Measurements from ENCODE around the gene CIAO2B. TPM values are rescaled to one million over a fixed set of nuclear protein-coding genes. Genes with fewer than 3 reads are reported as not detected.

Gene CIAO2B
- total RNA-seq, 1 experiment from 2014 or later = 147 TPM

DNA sequence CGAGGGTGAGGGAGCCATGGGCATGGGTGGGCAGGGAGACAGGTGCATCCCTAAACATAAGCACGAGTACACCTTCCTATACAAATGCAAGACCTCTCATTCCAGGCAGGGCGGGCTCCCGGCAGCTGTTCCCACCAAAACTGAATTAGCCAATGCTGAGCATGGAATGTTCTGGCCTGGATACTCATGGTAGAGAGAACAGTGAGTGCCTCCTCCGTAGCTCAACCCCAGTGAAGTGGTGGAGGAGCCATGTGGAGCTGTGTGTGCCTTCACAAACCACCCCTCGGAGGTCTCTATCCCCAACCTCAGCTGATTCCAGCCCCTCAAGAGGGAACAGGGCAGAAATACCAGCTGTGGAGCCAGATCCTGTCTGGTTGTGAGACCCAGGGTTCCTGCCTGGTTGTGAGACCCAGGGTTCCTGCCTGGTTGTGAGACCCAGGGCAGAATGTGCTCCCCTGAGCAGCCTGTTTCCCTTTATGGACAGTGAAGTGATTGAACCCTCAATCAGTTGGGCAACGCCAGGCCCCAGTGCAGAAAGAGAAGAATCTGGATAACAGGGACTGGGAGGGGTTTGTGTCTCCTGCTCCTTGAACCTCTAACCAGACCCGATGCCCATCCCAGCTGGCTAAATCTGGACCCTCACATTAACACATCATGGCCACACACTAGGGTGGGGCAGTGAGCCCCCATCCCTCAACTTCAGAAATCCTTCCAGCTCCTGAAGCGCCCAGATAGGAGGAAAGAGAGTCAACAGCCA is 13.1 kb downstream of the CIAO2B start:
- DNase-seq (ENCODE audit: low read depth) = no peak

GRCh38 chr16:66920299-66920590 is 14.0 kb downstream of the CIAO2B start:
- DNase-seq (ENCODE audit: low read depth) = no peak

DNA sequence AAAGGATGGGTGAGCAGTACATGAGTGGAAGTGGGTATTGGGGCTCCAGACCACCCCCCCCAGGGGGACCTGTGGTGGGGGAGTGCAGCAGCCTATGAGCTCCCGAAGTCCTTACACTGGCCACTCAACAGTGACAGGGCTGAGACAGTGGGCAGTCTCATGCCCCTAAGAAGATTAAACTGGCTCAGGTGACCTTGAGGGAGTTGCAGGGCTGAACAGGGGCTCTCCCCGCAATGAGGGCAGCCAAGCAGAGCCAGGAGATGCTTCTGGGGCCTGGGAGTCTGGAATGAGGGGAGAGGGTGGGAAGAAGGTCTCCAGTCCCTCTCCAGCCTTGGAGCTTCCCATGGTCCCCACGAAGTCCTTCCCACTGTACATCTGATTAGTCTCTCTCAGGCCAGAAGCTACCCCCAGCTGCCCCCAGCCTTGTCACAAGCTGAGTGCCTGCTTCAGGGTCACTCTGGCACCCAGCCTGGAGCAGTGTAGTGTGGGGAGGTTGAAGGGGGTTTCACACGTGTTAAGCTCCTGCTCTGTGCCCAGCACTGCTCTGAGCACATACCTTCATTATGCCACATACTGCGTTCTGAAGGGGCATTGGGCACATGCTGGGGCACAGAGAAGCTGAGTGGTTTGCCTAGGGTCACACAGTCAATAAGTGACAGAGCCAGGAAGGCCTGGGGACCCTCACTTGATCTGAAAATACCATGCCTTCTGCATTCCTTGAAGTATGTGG is 14.5 kb downstream of the CIAO2B start:
- no peak for DNase-seq (ENCODE audit: low read depth)

DNA sequence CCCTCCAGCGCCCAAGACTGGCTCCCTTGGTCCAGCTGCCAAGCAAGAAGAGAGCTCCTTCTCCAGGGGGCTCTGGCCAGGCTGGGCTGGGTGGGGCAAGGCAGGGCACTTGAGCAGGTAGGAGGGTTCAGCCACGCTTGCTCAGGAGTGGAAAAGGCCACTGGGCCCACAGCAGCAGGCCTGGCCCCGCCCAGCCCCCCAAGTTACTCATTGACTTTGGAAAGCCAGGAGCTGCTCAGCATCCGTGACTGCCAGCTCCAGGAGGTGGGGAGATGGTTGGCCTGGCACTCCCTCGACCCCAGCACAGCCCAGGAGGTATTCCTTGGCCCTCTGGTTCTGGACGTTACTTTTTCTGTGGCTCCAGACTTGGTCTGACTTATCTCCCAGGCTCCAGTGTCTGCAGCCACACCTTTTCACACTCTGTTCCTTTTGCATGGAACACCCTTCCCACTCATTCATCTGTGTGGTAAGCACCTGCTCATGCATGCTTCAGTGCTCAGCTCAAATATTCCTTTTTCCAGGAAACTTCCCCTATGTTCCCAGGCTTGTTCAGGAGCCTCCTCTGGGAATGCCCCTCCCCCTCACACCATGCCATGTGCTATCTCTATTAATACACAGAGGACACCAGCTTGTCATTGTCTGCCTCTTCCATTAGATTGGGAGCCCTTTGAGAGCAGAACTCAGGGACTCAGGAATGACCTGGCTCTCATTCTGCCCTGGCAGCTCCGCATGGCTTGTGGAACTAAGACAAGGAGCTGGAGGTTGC is 15.2 kb downstream of the CIAO2B start, which contains the start of gene CDH16:
CDH16 (minus strand) TSS at position 83 of the 766 bp plus-strand sequence. CDS start 820 bp downstream, outside the sequence.
- DNase-seq (ENCODE audit: low read depth) = no peak

DNA sequence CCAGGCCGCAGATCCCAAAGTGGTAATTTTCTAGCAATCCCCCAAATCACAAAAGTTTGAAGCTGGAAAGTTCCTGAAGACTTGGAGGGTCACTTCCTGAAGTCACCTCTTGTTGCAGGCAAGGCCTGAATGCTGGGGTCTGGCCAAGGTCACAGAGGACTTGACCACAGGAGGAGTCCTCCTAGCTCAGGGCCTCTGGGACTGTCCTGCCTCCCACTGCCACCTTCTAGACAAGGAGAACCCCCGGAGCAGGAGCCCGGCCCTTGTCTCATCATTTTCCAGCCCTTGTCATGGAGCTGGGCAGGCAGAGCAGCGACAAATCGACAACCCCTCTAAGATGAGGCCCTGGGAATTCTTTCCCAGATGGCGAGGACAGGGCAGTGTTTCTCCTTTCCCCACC is 15.8 kb downstream of the CIAO2B start:
- DNase-seq (ENCODE audit: low read depth) = no peak

- DNase-seq (ENCODE audit: low read depth) = no peak
Observed at GRCh38 chr16:66917741-66918140, 16.5 kb downstream of the CIAO2B start.

DNA sequence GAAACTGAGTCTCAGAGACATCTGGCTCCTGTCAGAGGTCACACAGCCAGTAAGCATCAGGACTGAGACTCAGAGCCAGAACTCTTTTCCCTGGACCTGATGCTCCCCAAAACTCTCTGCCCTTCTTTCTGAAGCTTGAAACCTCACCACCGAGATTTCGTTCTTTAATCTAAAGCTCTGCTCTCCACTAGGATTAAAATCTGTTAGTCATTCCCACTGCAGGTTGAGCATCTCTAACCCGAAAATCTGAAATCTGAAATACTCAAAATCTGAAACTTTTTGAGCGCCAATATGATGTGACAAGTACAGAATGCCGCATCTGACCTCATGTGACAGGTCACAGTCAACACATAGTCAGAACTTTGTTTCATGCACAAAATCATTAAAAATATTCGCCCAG is 17.7 kb downstream of the CIAO2B start:
- DNase-seq (ENCODE audit: low read depth) = no peak

- DNase-seq (ENCODE audit: low read depth) = no peak
Observed at GRCh38 chr16:66915041-66915440, 19.2 kb downstream of the CIAO2B start.

DNA sequence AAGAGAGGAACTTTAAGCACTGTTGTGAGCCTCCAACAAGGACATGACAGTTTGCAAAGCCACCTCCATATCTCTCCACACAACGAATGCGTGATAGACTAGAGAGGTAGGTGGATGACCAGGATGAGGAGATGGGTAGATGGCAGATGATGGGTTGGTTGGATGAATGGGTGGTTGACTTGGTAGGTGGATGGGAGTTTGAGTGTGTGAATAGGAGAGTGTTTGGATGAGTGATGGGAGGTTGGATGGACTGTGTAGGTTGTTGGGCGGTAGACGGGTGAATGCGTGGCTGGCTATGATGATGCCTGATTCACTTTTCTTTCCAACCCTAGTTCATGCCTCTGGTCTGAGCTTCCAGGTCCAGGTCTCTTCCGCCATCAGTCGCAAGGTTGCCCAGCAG is 19.7 kb downstream of the CIAO2B start:
- no peak for DNase-seq (ENCODE audit: low read depth)

DNA sequence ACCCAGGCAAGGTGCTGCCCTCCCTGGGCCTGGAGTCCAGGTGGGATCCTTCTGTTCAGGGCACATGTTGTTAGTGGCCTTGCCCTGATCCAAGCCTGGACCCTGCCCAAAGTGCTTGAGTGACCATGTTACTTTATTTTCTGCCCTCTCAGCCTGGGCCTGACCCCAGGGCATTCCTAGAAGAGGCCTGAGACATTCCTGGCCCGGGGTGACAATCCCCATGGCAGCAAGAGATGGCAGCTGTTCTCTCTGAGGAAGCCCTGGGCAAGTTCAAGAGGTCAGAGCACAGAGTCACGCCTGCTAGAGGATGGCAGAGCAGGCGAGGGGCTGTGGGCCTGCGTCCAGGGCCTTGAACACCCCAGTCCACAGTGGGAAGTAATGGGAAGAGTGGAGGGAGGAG is 20.5 kb downstream of the CIAO2B start:
- DNase-seq (ENCODE audit: low read depth) = no peak

- DNase-seq (ENCODE audit: low read depth) = no peak
Observed at GRCh38 chr16:66913081-66913480, 21.1 kb downstream of the CIAO2B start.

GRCh38 chr16:66911801-66912200 is 22.4 kb downstream of the CIAO2B start:
- DNase-seq (ENCODE audit: low read depth) = no peak

- no peak for DNase-seq (ENCODE audit: low read depth)
Observed at GRCh38 chr16:66911112-66911511, 23.1 kb downstream of the CIAO2B start.

- no peak for DNase-seq (ENCODE audit: low read depth)
Observed at GRCh38 chr16:66910175-66910940, 23.8 kb downstream of the CIAO2B start.

DNA sequence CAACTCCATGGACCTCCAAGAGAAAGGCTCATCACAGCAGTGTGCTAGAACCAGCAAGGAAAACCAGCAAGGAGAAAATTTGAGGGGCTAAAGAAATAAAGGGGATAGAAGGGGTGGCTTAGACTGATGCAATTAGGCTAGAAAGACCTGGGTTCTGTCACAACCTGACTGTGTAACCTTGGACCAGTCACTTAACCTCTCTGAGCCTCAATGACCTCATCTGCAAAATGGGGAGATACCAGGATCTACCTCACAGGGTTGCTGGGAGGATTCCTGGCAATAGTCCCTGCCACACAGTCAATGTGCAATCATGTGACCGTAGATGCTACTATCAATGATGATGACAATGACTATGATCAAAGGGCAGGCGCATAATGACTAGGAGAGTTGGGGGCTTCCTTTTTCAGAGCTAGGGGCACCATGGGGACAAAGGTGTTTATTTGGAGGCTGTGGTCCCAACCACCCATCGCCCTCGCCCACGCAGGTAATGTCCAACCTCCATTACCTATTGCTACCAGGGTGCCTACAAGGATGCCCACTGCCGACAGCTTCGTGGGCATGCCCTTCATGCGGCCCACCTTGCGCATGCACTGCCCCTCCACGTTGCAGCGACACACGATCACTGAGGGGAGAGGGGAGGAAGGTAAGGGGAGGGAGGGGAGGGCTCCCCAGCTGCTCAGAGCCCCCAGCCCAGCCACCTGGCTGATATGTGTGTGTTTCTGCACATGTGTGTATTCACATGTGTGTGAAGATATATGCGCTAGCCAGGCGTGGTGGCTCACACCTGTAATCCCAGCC is 25.2 kb downstream of the CIAO2B start:
- DNase-seq (ENCODE audit: low read depth) = no peak

GRCh38 chr16:66908116-66908515 is 26.1 kb downstream of the CIAO2B start:
- no peak for DNase-seq (ENCODE audit: low read depth)

DNA sequence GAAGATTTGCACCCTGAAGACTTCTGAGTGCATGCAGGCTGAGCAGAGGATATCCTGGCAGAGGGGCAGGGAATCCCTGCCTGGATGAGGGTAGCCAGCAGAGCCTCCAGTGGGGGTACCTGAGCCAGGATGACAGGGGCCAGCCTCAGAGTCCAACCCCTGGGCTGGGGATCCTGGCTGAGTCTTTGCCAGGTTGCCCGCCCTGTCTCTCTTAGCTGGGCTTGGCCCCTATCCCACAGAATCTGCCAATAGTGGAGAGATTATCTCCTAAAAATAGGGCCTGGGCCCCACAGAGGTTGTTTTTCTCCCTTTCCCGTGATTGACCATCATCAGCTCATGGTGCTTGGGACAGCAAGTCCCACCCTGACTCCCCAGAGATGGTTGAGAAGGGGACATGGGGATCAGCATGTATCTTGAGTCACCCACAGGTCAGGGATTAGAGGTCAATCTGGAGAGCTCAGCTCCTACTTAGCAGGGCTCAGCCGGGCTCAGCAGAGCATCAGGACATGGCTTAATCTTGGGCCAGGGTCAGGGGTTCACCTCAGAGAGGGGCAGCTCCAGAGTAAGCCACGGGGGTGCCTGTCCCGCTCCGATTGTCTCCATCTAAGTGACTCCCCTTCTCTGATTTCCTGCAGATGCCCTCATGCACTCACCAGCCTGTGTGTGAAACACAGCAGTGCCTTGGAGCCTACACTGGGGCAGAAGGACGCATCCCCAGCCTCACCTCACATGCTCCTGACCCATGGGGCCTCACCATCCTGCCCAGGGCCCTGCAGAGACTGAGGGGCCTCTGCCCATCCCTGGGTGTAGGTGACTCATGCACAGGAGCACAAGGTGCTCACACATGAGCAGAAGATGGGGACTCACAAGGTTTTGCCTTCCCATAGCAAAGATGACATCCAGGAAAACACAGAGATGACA is 27.0 kb downstream of the CIAO2B start:
- no peak for DNase-seq (ENCODE audit: low read depth)

DNA sequence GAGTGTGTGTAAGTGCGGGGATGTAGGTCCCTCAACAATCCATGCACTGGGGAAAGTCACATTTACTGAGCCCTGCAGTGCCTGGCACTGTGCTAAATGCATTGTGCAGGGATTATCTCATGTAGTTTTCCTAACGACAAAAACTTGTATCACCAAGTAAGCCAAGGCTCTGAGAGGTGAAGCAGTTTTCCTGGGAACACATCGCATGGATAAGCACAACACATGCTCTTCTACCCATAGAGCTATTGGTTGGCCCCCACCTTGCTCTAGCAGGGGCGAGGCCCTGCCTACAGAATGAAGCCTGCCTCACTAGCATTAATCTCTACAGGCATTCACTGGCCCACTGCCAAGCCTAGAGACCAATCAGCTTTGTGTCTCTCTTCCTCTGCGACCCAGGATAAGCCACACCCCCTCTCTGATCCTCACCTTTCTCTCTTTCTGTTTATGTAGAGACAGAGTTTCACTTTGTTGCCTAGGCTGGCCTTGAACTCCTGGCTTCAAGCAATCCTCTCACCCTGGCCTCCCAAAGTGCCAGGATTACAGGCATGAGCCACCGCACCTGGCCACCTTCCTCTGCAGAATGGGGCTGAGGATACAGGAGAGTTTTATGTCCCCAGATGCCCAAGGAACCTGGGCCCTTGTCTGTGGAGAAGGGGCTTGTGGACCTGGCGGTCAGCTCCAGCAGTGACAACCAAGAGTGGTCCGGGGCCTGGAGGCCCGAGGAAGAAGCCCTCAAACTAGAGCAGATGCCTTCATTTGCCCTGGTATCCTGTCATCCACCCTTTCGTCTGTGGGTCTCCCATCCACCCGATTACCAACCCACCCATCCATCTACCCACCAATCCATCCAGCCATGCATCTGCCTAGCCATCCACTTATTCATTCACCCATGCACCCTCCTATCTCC is 28.3 kb downstream of the CIAO2B start:
- no peak for DNase-seq (ENCODE audit: low read depth)

All from LHCN-M2 (cell line).